ENCODE results near the gene MYL7. TPM values are rescaled to one million over a fixed set of nuclear protein-coding genes. Genes with fewer than 3 reads are reported as not detected.

Gene MYL7
- polyA plus RNA-seq, 1 of the 3 experiments (the other 2 are of a cell fraction) = not detected

DNA sequence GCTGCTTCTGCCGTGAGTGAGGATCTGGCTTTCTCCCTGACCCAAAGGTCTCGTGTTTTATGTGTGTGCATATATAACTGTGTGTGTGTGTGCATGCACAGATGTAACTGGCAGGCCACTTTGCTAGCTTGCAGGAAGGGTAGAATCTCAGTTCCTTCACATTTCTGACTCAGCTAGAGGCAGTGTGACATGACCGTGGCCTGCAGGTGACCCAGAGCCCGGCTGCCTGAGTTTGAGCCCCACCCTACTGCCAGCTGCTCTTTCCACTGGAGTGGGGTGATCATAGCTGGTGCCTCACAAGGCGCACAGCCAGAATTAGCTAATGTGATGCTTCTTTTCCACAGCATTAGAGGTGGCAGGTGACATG, 9.3 kb upstream of the MYL7 start:
- Histone ChIP-seq H3K9me3 (no peaks in the 10 kb centered on the region), H3K4me3 (ENCODE audit: low read depth in 2 of 2, low read length in 1 of 2) (no peak overlapping the region), H3F3A (replicated peaks; ENCODE audit: insufficient read depth) (no peaks in the 10 kb centered on the region), H3K4me2 (no peak overlapping the region), H3K79me2 (ENCODE audit: insufficient read depth) (no peaks in the 10 kb centered on the region), H3K9me2 (no peaks in the 10 kb centered on the region), H3K27ac (ENCODE audit: low read depth in 2 of 2, low read length in 1 of 2) (no peak overlapping the region), H3K27me3 (ENCODE audit: insufficient read depth) (no peaks in the 10 kb centered on the region), H3K36me3 (replicated peaks in 1 of 2; ENCODE audit: control insufficient read depth in 1 of 2, insufficient read depth in 2 of 2, low read length in 1 of 2) (no peaks in the 10 kb centered on the region), H2AFZ (ENCODE audit: low read depth) (no peak overlapping the region), H3K9ac (no peak overlapping the region), H3K4me1 (ENCODE audit: control insufficient read depth in 1 of 2, insufficient read depth in 2 of 2, low read depth in 1 of 2, low read length in 1 of 2) (peaks cover 0 to 7% of the 10 kb centered on the region in 2 experiments; a peak in 1 of 4 replicates), H4K20me1 (ENCODE audit: insufficient read depth) (no peaks in the 10 kb centered on the region)
- DNase-seq = peak; percentile 17
- 70% methylated on average over 5 of the region's 5 CpGs for WGBS (ENCODE audit: low lambda C conversion rate)
- ChIA-PET POLR2A (no interaction called here), CTCF (interaction anchor here (1.0 to 1.5 kb wide), 2 partner anchors 15 to 46 kb away, joined by 3 to 7 read pairs; no protein-coding TSS in a partner anchor)
- TF ChIP-seq, protein P1, sequence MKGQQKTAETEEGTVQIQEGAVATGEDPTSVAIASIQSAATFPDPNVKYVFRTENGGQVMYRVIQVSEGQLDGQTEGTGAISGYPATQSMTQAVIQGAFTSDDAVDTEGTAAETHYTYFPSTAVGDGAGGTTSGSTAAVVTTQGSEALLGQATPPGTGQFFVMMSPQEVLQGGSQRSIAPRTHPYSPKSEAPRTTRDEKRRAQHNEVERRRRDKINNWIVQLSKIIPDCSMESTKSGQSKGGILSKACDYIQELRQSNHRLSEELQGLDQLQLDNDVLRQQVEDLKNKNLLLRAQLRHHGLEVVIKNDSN (IDR thresholded peaks at IDR 0.05; ENCODE audit: borderline replicate concordance, low read depth) = no peak
- TF ChIP-seq SIN3A (IDR thresholded peaks at IDR 0.05; ENCODE audit: borderline replicate concordance, low read depth, low read length) (no peak), GATA2 (CRISPR knock-in tag; IDR thresholded peaks at IDR 0.05) (no peak), EZH2phosphoT487 (IDR thresholded peaks at IDR 0.05; ENCODE audit: borderline replicate concordance, low read depth) (no peak), FOSL2 (IDR thresholded peaks at IDR 0.05; ENCODE audit: borderline replicate concordance, low read depth) (no peak), GABPA (IDR thresholded peaks at IDR 0.05; ENCODE audit: low read depth) (no peak), JUND (IDR thresholded peaks at IDR 0.05) (no peak), ELF1 (IDR thresholded peaks at IDR 0.05) (no peak), FOXJ3 (CRISPR knock-in tag; IDR thresholded peaks at IDR 0.05) (no peak), TCF12 (IDR thresholded peaks at IDR 0.05) (no peak), RXRA (IDR thresholded peaks at IDR 0.05; ENCODE audit: borderline replicate concordance, low read depth) (no peak)
- TF ChIP-seq, protein P2, sequence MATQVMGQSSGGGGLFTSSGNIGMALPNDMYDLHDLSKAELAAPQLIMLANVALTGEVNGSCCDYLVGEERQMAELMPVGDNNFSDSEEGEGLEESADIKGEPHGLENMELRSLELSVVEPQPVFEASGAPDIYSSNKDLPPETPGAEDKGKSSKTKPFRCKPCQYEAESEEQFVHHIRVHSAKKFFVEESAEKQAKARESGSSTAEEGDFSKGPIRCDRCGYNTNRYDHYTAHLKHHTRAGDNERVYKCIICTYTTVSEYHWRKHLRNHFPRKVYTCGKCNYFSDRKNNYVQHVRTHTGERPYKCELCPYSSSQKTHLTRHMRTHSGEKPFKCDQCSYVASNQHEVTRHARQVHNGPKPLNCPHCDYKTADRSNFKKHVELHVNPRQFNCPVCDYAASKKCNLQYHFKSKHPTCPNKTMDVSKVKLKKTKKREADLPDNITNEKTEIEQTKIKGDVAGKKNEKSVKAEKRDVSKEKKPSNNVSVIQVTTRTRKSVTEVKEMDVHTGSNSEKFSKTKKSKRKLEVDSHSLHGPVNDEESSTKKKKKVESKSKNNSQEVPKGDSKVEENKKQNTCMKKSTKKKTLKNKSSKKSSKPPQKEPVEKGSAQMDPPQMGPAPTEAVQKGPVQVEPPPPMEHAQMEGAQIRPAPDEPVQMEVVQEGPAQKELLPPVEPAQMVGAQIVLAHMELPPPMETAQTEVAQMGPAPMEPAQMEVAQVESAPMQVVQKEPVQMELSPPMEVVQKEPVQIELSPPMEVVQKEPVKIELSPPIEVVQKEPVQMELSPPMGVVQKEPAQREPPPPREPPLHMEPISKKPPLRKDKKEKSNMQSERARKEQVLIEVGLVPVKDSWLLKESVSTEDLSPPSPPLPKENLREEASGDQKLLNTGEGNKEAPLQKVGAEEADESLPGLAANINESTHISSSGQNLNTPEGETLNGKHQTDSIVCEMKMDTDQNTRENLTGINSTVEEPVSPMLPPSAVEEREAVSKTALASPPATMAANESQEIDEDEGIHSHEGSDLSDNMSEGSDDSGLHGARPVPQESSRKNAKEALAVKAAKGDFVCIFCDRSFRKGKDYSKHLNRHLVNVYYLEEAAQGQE (IDR thresholded peaks at IDR 0.05; ENCODE audit: low read depth, low read length) = no peak

DNA sequence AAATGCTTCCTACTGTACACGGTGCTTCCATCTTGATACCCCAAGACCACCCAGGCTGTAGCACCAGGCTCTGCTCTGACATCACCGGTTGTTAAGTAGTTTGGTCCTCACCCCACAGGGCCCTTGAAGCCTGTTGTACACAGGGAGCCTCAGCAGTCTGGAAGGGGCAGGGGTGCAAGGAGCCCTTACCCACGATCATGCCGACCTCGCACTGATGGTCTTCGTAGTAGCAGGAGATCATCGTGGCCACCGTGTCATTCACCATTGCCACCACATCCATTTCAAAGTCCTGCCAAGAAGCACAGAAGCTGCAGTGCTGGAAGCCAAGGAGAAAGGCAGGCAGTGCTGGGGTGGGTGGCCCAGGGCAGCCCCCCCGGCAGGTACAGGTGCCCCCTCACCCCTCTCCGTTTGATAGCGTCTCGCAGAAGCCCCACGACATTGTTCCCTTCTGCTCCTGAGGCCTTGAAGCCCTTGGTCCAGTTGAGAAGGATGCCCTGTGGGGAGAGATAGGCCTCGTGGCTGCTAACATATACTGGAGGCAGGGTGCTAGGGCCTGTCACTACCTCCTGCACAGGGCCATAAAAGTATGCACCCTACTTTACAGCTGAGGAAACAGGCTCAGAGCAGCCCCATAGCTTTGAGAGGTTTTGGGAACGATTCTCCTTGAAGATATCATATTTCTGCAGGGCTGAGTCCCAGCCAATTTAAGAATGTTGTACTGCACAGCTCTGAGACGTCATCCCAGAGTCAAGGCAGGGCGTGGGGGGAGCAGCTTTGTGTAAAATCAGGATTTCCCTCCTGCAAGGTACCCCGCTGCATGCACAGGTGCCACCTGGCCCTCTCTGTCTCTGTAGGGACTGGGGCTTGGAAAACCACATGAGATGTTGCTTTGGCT, 8.7 kb upstream of the MYL7 start:
- H3K4me1 ChIP-seq (ENCODE audit: control insufficient read depth in 1 of 2, insufficient read depth in 2 of 2, low read depth in 1 of 2, low read length in 1 of 2) = peaks cover 0 to 12% of the 10 kb centered on the region in 2 experiments; a peak in 1 of 4 replicates
- H3K9ac ChIP-seq = no peak overlapping the region
- no peaks in the 10 kb centered on the region for H3K9me2 ChIP-seq
- no peaks in the 10 kb centered on the region for H3K79me2 ChIP-seq (ENCODE audit: insufficient read depth)
- H3K36me3 ChIP-seq (replicated peaks in 1 of 2; ENCODE audit: control insufficient read depth in 1 of 2, insufficient read depth in 2 of 2, low read length in 1 of 2) = no peaks in the 10 kb centered on the region
- H3K4me2 ChIP-seq = no peak overlapping the region
- POLR2A ChIA-PET = no interaction called here
- H3K27ac ChIP-seq (ENCODE audit: low read depth in 2 of 2, low read length in 1 of 2) = no peak overlapping the region
- DNase-seq = peak; percentile 10
- no peaks in the 10 kb centered on the region for H3K27me3 ChIP-seq (ENCODE audit: insufficient read depth)
- H3K9me3 ChIP-seq = no peaks in the 10 kb centered on the region
- H3F3A ChIP-seq (replicated peaks; ENCODE audit: insufficient read depth) = no peaks in the 10 kb centered on the region
- 81% methylated on average over 18 of the region's 18 CpGs for WGBS (ENCODE audit: low lambda C conversion rate)
- no peak overlapping the region for H3K4me3 ChIP-seq (ENCODE audit: low read depth in 2 of 2, low read length in 1 of 2)
- H2AFZ ChIP-seq (ENCODE audit: low read depth) = no peak overlapping the region
- CTCF ChIA-PET = interaction anchor here (1.5 kb wide), 1 partner anchor 47 kb away, joined by 7 read pairs; no protein-coding TSS in a partner anchor
- H4K20me1 ChIP-seq (ENCODE audit: insufficient read depth) = no peaks in the 10 kb centered on the region
- TF ChIP-seq CHD2 (IDR thresholded peaks at IDR 0.05; ENCODE audit: low read length, partially characterized antibody) = no peak
- TF ChIP-seq, protein P2 (IDR thresholded peaks at IDR 0.05; ENCODE audit: low read depth, low read length) = no peak
- TF ChIP-seq, protein P1 (IDR thresholded peaks at IDR 0.05; ENCODE audit: borderline replicate concordance, low read depth) = no peak
- no peak for TF ChIP-seq RXRA (IDR thresholded peaks at IDR 0.05; ENCODE audit: borderline replicate concordance, low read depth)
- no peak for TF ChIP-seq TAF1 (IDR thresholded peaks at IDR 0.05; ENCODE audit: borderline replicate concordance, low read depth, low read length)
